ENCODE data around the gene CRIM1.
A peak's percentile ranks its signal among the peaks of the same experiment; 100 is the strongest.

- TF ChIP-seq PATZ1 (CRISPR knock-in tag; IDR thresholded peaks at IDR 0.05; ENCODE audit: borderline replicate concordance): peak; percentile 40; the same call in 1 of the 2 replicates
- TF ChIP-seq RARB (CRISPR knock-in tag; IDR thresholded peaks at IDR 0.05): no peak
- no peak for TF ChIP-seq ZFP30 (CRISPR knock-in tag; IDR thresholded peaks at IDR 0.05)
- no peak for TF ChIP-seq ARNTL (CRISPR knock-in tag; IDR thresholded peaks at IDR 0.05; ENCODE audit: borderline replicate concordance, low read depth)
- no peak for TF ChIP-seq SNAI2 (CRISPR knock-in tag; IDR thresholded peaks at IDR 0.05)
- no peak for TF ChIP-seq CREB5 (CRISPR knock-in tag; IDR thresholded peaks at IDR 0.05; ENCODE audit: low read depth)
- no peak for TF ChIP-seq ESRRG (CRISPR knock-in tag; IDR thresholded peaks at IDR 0.05)
Measured at GRCh38 chr2:36338827-36339145, 16.8 kb upstream of the CRIM1 start.
